Midbrain (tissue), 1 donor: ENCODE results near the gene TMEM175.

Experiments used
- DNase-seq: peaks from one replicate; lab custom pipeline; 2025; lab: John Stamatoyannopoulos, UW

Gene TMEM175

DNA sequence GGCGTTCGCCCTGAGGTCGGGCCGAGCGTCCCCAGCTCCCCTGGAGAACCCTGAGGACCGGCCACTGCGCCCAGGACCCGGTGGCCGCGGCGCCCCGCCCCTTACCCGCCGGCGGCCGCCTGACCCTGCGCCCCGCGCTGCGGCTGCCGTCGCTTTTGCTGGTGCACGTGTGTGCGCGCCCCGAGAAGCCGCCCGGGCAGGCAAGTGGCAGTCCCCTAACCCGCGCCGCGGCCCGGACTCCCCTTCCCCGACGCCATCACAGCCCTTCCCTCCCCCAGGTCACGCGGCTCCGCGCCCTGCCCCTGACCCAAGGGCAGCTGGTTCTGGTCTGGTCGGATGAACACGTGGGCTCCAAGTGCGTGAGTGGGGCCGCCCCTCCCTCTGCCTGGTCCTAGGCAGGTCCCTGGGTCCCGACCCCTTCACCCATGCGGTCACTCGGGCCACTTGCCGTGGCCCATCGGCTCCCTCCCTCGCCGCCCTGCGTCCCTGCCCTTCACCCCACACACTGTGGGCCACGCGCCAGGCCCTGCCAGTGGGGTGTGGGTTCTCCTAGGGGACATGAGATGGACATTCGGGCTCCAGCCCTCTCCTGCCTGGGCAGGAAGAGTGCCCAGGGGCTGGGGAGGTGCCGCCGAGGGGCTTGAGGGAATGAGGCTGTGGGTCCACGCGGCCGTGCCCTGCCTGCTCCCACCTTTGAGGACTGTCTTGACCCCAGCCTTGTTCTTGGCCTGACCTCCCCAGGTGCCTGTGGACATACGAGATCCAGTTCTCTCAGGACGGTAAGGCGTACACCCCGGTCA lies 71.2 kb downstream of the TMEM175 start:
- DNase-seq, result no peak

- DNase-seq, result no peak
Measured at GRCh38 chr4:1004071-1004418, 71.8 kb downstream of the TMEM175 start.

DNA sequence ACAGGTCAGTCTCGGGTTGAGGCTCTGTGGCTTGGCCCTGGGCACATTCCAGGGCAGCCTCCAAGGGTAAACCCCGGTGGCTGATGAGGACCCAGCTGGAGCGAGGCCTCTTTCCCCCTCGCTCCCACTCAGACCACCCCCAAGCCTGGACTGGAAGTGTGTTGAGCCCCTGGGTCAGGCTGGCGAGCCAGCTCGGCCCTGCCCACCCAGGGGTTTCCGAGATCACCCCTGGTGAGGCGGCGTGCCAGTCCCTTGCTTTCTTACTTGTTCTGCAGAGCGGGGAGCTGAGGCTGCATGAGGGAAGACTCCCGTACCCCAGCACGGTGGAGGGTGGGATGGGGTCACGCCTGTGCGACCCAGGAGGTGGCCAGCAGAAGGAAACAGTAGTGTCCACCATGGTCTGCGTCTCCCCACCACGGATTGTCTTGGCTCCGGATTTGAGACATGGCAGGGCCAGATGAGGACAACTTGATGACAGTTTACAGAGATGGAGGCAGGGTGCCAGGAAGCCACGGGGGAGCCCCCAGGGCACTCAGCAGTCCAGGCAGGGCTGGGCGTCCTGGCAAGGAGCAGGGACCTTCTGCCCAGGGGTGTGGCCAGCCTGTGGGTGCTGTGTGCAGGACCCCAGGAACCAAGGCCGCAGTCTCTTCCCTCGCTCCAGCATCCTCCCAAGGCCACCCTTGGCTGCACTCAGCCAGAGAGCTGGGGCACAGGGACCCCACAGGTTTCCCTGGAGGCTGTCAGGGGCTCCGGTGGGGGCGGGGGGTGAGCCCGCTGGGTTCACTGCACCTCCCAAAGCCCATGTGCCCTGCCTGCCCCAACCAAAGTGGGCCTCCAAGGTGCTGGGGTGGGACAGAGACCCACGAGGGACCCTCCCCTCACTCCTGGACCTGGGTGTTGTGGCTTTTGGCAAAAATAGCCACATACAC lies 72.6 kb downstream of the TMEM175 start:
- DNase-seq, result no peak

GRCh38 chr4:1006856-1007255 lies 74.6 kb downstream of the TMEM175 start:
- DNase-seq, result no peak
